Neural progenitor cell (in vitro differentiated cells): ENCODE data around the gene QSOX2. TPM values are rescaled to one million over a fixed set of nuclear protein-coding genes. Genes with fewer than 3 reads are reported as not detected.

Experiments used
- DNase-seq: peaks from one replicate; pipeline ENCODE4 v3.0.0-alpha.2; 2016; ENCODE audit warnings: low spot score
- H2AFZ ChIP-seq: fragments of 200-600 bp; sonication (generic); replicated peaks from 2 replicates; pipeline ENCODE4 v1.6.1; 2016; ENCODE audit warnings: antibody characterized with exemption
- H3F3A ChIP-seq: fragments of 200-600 bp; sonication (generic); 2 replicates; pipeline ENCODE4 v1.6.1; 2016; ENCODE audit warnings: antibody characterized with exemption, low read depth
- H3K27ac ChIP-seq: fragments of 200-600 bp; sonication (generic); 2 replicates; pipeline ENCODE4 v1.5.1; 2016; ENCODE audit warnings: mild to moderate bottlenecking
- H3K27me3 ChIP-seq: fragments of 200-600 bp; sonication (generic); 2 replicates; pipeline ENCODE4 v1.6.1; 2016; ENCODE audit warnings: mild to moderate bottlenecking, moderate library complexity
- H3K36me3 ChIP-seq: fragments of 200-600 bp; sonication (generic); 2 replicates; pipeline ENCODE4 v1.5.1; 2016
- H3K4me1 ChIP-seq: fragments of 200-600 bp; sonication (generic); 2 replicates; pipeline ENCODE4 v1.6.1; 2016; ENCODE audit warnings: mixed run types
- H3K4me2 ChIP-seq: fragments of 200-600 bp; sonication (generic); 2 replicates; pipeline ENCODE4 v1.6.1; 2016
- H3K4me3 ChIP-seq: fragments of 200-600 bp; sonication (generic); 2 replicates; pipeline ENCODE4 v1.5.1; 2016
- H3K79me2 ChIP-seq: fragments of 200-600 bp; sonication (generic); 2 replicates; pipeline ENCODE4 v1.6.1; 2016; ENCODE audit warnings: low read depth
- H3K9ac ChIP-seq: fragments of 200-600 bp; sonication (generic); 2 replicates; pipeline ENCODE4 v1.6.1; 2016
- H3K9me3 ChIP-seq: fragments of 200-600 bp; sonication (generic); 2 replicates; pipeline ENCODE4 v1.5.1; 2016; ENCODE audit warnings: low read depth
- H4K20me1 ChIP-seq: fragments of 200-600 bp; sonication (generic); 2 replicates; pipeline ENCODE4 v1.6.1; 2016; ENCODE audit warnings: low read depth
- H3K27ac Mint-ChIP-seq: 3 replicates; pipeline ENCODE4 v1.8.0; 2021; ENCODE audit warnings: mixed read lengths
- H3K27me3 Mint-ChIP-seq: 2 replicates; pipeline ENCODE4 v1.8.0; 2022; ENCODE audit warnings: low read depth, mild to moderate bottlenecking, inconsistent platforms, moderate library complexity, mixed read lengths; ENCODE audit not compliant: insufficient read depth
- H3K36me3 Mint-ChIP-seq: 3 replicates; pipeline ENCODE4 v1.8.0; 2021; ENCODE audit warnings: mixed read lengths
- H3K4me1 Mint-ChIP-seq: 3 replicates; pipeline ENCODE4 v1.8.0; 2021; ENCODE audit warnings: mixed read lengths
- H3K4me3 Mint-ChIP-seq: 3 replicates; pipeline ENCODE4 v1.8.0; 2021; ENCODE audit warnings: mild to moderate bottlenecking, moderate library complexity, mixed read lengths
- H3K9me3 Mint-ChIP-seq: 3 replicates; pipeline ENCODE4 v1.8.0; 2020; ENCODE audit warnings: mixed read lengths
- CTCF ChIP-seq: fragments of 200-600 bp; sonication (generic); IDR thresholded peaks from 2 replicates; pipeline ENCODE4 v1.5.1; 2017; ENCODE audit warnings: antibody characterized with exemption, mild to moderate bottlenecking
- EZH2 ChIP-seq: fragments of 200-600 bp; sonication (generic); IDR thresholded peaks from 2 replicates; pipeline ENCODE4 v1.6.1; 2017; ENCODE audit warnings: antibody characterized with exemption, mild to moderate bottlenecking, moderate library complexity
- EZH2phosphoT487 ChIP-seq: fragments of 200-600 bp; sonication (generic); IDR thresholded peaks from 2 replicates; pipeline ENCODE4 v1.6.1; 2017; ENCODE audit warnings: antibody characterized with exemption
- total RNA-seq: library from RNA; depleted of rRNA; stranded (reverse); fragments of >200 nt; gene quantifications from 2 replicates; pipeline ENCODE4 v1.2.3, GENCODE V29; 2015; ENCODE audit warnings: low replicate concordance

The QSOX2 gene
- total RNA-seq, 1 donor from 2014 or later = 17.1 TPM

DNA sequence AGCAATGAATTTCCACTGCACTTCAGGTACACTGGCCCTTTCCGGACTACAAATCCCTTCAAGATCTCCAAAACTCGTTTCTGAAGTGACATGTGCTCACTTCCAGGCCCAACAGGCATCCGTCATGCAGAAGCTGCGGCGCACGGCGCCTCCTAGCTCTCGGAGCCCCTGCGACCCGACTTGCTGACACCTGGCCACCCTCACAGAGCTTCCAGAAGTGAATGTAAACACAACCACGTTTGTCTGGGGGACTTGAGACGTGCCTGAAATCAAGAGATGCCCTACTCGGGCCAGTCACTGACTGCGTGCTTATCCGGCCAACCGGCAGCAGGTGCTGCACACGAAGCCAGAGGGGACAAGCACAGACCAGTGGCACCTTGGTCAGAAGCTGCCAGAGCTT, 35.8 kb downstream of the QSOX2 start:
- Histone ChIP-seq H3K36me3 (peaks cover 3% of the 10 kb centered on the region), H3K9me3 (no peaks in the 10 kb centered on the region), H3K4me1 (no peaks in the 10 kb centered on the region), H2AFZ (no peak overlapping the region), H3K4me3 (no peak overlapping the region), H3K79me2 (no peaks in the 10 kb centered on the region), H3K9ac (no peak overlapping the region), H3K27ac (no peak overlapping the region), H4K20me1 (peaks cover 54% of the 10 kb centered on the region), H3K4me2 (no peak overlapping the region), H3K27me3 (peaks cover 21% of the 10 kb centered on the region), H3F3A (no peaks in the 10 kb centered on the region)
- Mint-ChIP-seq H3K27me3 (peaks cover 12% of the 10 kb centered on the region), H3K36me3 (peaks cover 16% of the 10 kb centered on the region), H3K27ac (no peak overlapping the region), H3K4me1 (no peaks in the 10 kb centered on the region), H3K9me3 (no peaks in the 10 kb centered on the region), H3K4me3 (no peak overlapping the region)
- TF ChIP-seq EZH2 = no peak
- TF ChIP-seq EZH2phosphoT487 = no peak
- no peak for DNase-seq

DNA sequence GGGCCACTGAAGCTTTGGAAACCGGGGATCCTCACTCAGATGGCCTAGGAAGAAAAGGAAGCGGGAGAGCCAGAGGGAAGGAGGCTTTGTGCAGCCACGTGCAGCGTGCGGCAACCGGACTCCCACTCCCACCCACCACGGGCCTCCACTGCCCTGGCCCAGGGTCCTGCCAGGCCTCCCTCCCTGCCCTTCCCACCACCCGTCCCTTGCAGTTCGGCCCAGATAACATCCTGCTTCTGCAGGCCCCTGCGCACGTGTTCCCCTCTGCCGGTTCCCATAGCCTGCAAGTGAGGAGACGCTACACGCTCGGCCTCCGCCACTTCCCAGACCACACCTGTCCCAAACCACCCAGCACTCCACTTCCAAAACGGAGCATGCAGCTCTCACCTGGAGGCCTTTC, 36.4 kb downstream of the QSOX2 start:
- Histone ChIP-seq H4K20me1 (peaks cover 60% of the 10 kb centered on the region), H3K9ac (no peak overlapping the region), H2AFZ (no peak overlapping the region), H3K4me2 (no peak overlapping the region), H3K9me3 (no peaks in the 10 kb centered on the region), H3K36me3 (peaks cover 3% of the 10 kb centered on the region), H3K27me3 (peaks cover 27% of the 10 kb centered on the region), H3K4me1 (no peaks in the 10 kb centered on the region), H3K27ac (no peak overlapping the region), H3K4me3 (no peak overlapping the region), H3K79me2 (no peaks in the 10 kb centered on the region), H3F3A (no peaks in the 10 kb centered on the region)
- Mint-ChIP-seq H3K4me3 (no peak overlapping the region), H3K4me1 (no peaks in the 10 kb centered on the region), H3K36me3 (peaks cover 12% of the 10 kb centered on the region), H3K9me3 (no peaks in the 10 kb centered on the region), H3K27ac (no peak overlapping the region), H3K27me3 (peaks cover 18% of the 10 kb centered on the region)
- TF ChIP-seq EZH2 = no peak
- no peak for TF ChIP-seq EZH2phosphoT487
- no peak for TF ChIP-seq CTCF
- no peak for DNase-seq

- H3K36me3 ChIP-seq = no peaks in the 10 kb centered on the region
- no peak overlapping the region for H2AFZ ChIP-seq
- H3K27ac ChIP-seq = no peak overlapping the region
- no peak overlapping the region for H3K4me2 ChIP-seq
- no peak overlapping the region for H3K9ac ChIP-seq
- no peaks in the 10 kb centered on the region for H3K4me1 Mint-ChIP-seq
- no peak overlapping the region for H3K4me3 Mint-ChIP-seq
- peaks cover 24% of the 10 kb centered on the region for H3K27me3 Mint-ChIP-seq
- TF ChIP-seq EZH2phosphoT487 = no peak
- no peak for TF ChIP-seq EZH2
- TF ChIP-seq CTCF = no peak
- H3K4me1 ChIP-seq = no peaks in the 10 kb centered on the region
- no peak overlapping the region for H3K4me3 ChIP-seq
- no peak overlapping the region for H3K27ac Mint-ChIP-seq
- no peaks in the 10 kb centered on the region for H3K9me3 ChIP-seq
- no peaks in the 10 kb centered on the region for H3F3A ChIP-seq
- H3K36me3 Mint-ChIP-seq = peaks cover 10% of the 10 kb centered on the region
- DNase-seq = no peak
- peaks cover 32% of the 10 kb centered on the region for H3K27me3 ChIP-seq
- H3K79me2 ChIP-seq = no peaks in the 10 kb centered on the region
- H3K9me3 Mint-ChIP-seq = no peaks in the 10 kb centered on the region
- H4K20me1 ChIP-seq = peaks cover 65% of the 10 kb centered on the region
Observed at GRCh38 chr9:136208675-136209074, 36.9 kb downstream of the QSOX2 start.

GRCh38 chr9:136207616-136208015, 38.0 kb downstream of the QSOX2 start:
- no peaks in the 10 kb centered on the region for H3K79me2 ChIP-seq
- Mint-ChIP-seq H3K27me3 (peaks cover 29% of the 10 kb centered on the region), H3K4me3 (no peak overlapping the region), H3K9me3 (no peaks in the 10 kb centered on the region), H3K27ac (no peak overlapping the region), H3K36me3 (peaks cover 9% of the 10 kb centered on the region), H3K4me1 (no peaks in the 10 kb centered on the region)
- no peaks in the 10 kb centered on the region for H3K4me1 ChIP-seq
- H3K9me3 ChIP-seq = no peaks in the 10 kb centered on the region
- TF ChIP-seq EZH2phosphoT487 (no peak), CTCF (no peak), EZH2 (no peak)
- H3K4me3 ChIP-seq = no peak overlapping the region
- DNase-seq = no peak
- H3K27ac ChIP-seq = no peak overlapping the region
- peaks cover 71% of the 10 kb centered on the region for H4K20me1 ChIP-seq
- H3K36me3 ChIP-seq = no peaks in the 10 kb centered on the region
- no peak overlapping the region for H3K4me2 ChIP-seq
- H3K9ac ChIP-seq = no peak overlapping the region
- peaks cover 43% of the 10 kb centered on the region for H3K27me3 ChIP-seq
- H3F3A ChIP-seq = no peaks in the 10 kb centered on the region
- H2AFZ ChIP-seq = no peak overlapping the region
